ENCODE data around the gene MYH11.

MYH11 gene

GRCh38 chr16:15866451-15866850 lies 9.6 kb upstream of the MYH11 start:
- DNase-seq (ENCODE audit: low read depth) = no peak
- TF ChIP-seq CTCF (conservative IDR thresholded peaks at IDR 0.05; ENCODE audit: control insufficient read depth, insufficient read depth, low read depth, low read length) = no peak
- H3K4me3 ChIP-seq (ENCODE audit: control insufficient read depth, low read depth, low read length) = no peak overlapping the region

- H3K4me3 ChIP-seq (ENCODE audit: control insufficient read depth, low read depth, low read length) = no peak overlapping the region
- no peak for DNase-seq (ENCODE audit: low read depth)
- TF ChIP-seq CTCF (conservative IDR thresholded peaks at IDR 0.05; ENCODE audit: control insufficient read depth, insufficient read depth, low read depth, low read length) = no peak
Measured at GRCh38 chr16:15865742-15866141, 8.9 kb upstream of the MYH11 start.

GRCh38 chr16:15864939-15865338 lies 8.1 kb upstream of the MYH11 start:
- no peak for DNase-seq (ENCODE audit: low read depth)
- TF ChIP-seq CTCF (conservative IDR thresholded peaks at IDR 0.05; ENCODE audit: control insufficient read depth, insufficient read depth, low read depth, low read length) = no peak
- no peak overlapping the region for H3K4me3 ChIP-seq (ENCODE audit: control insufficient read depth, low read depth, low read length)

- TF ChIP-seq CTCF (conservative IDR thresholded peaks at IDR 0.05; ENCODE audit: control insufficient read depth, insufficient read depth, low read depth, low read length) = no peak
- DNase-seq (ENCODE audit: low read depth) = no peak
- H3K4me3 ChIP-seq (ENCODE audit: control insufficient read depth, low read depth, low read length) = no peak overlapping the region
Measured at GRCh38 chr16:15861996-15862395, 5.2 kb upstream of the MYH11 start.

- TF ChIP-seq CTCF (conservative IDR thresholded peaks at IDR 0.05; ENCODE audit: control insufficient read depth, insufficient read depth, low read depth, low read length) = no peak
- DNase-seq (ENCODE audit: low read depth) = no peak
- H3K4me3 ChIP-seq (ENCODE audit: control insufficient read depth, low read depth, low read length) = no peak overlapping the region
Measured at GRCh38 chr16:15858921-15859668, 2.3 kb upstream of the MYH11 start.

GRCh38 chr16:15857724-15858560 lies 1.1 kb upstream of the MYH11 start:
- no peak for TF ChIP-seq CTCF (conservative IDR thresholded peaks at IDR 0.05; ENCODE audit: control insufficient read depth, insufficient read depth, low read depth, low read length)
- H3K4me3 ChIP-seq (ENCODE audit: control insufficient read depth, low read depth, low read length) = peak overlapping the region; percentile 24
- DNase-seq (ENCODE audit: low read depth) = no peak

All from fibroblast of mammary gland (primary cell).